IMR-90 (cell line): ENCODE data around the gene ASIC2. TPM values are rescaled to one million over a fixed set of nuclear protein-coding genes. Genes with fewer than 3 reads are reported as not detected.

Experiments
- ATAC-seq: fragments of 200-7000 bp; cut with Tn5 transposase; 2 replicates; pipeline ENCODE4 v1.9.1; 2020; ENCODE audit warnings: low read depth, mild to moderate bottlenecking, moderate library complexity
- BruUV-seq: library from RNA; stranded (reverse); fragments of 400-500 nt; replicated peaks from 2 replicates; lab custom pipeline; 2021; lab: Mats Ljungman, UMichigan
- CTCF ChIA-PET: fragments of 300-600 bp; formaldehyde crosslinking; extraction: SDS; loops from one replicate; lab custom pipeline; 2021; ENCODE audit warnings: antibody characterized with exemption; lab: Yijun Ruan, JAX
- POLR2A ChIA-PET: fragments of 300-600 bp; sonication (Branson Sonifier 250); formaldehyde crosslinking; loops from one replicate; lab custom pipeline; 2022; ENCODE audit warnings: antibody characterized with exemption; ENCODE audit not compliant: unreplicated experiment; lab: Charles Lee
- DNase-seq: peaks from one replicate; pipeline ENCODE4 v3.0.0; 2013
- H2AFZ ChIP-seq: replicated peaks from 2 replicates; pipeline ENCODE3; 2013; ENCODE audit warnings: low read length, mild to moderate bottlenecking; ENCODE audit not compliant: poor library complexity
- H2AK5ac ChIP-seq: 2 replicates; pipeline ENCODE4 v1.6.1; 2013; ENCODE audit warnings: low read depth, low read length, inconsistent platforms
- H2AK9ac ChIP-seq: replicated peaks from 2 replicates; pipeline ENCODE3; 2013; ENCODE audit warnings: mild to moderate bottlenecking, low read depth, low read length, moderate library complexity; ENCODE audit not compliant: poor library complexity
- H2BK120ac ChIP-seq: 2 replicates; pipeline ENCODE4 v1.6.1; 2013; ENCODE audit warnings: low read depth, low read length, inconsistent platforms
- H2BK15ac ChIP-seq: 3 replicates; pipeline ENCODE4 v1.6.1; 2013; ENCODE audit warnings: low read depth, low read length, inconsistent platforms
- H2BK20ac ChIP-seq: 2 replicates; pipeline ENCODE4 v1.6.1; 2013; ENCODE audit warnings: low read depth, mild to moderate bottlenecking, inconsistent platforms, low read length, moderate library complexity
- H2BK5ac ChIP-seq: 2 replicates; pipeline ENCODE4 v1.6.1; 2013; ENCODE audit warnings: mild to moderate bottlenecking, low read depth, low read length, inconsistent platforms; ENCODE audit not compliant: poor library complexity, severe bottlenecking
- H3K14ac ChIP-seq: replicated peaks from 2 replicates; pipeline ENCODE4 v1.6.1; 2013; ENCODE audit warnings: low read depth, low read length, inconsistent platforms
- H3K18ac ChIP-seq: 2 replicates; pipeline ENCODE4 v1.6.1; 2013; ENCODE audit warnings: low read depth, low read length, control low read depth
- H3K23ac ChIP-seq: 2 replicates; pipeline ENCODE4 v1.6.1; 2013; ENCODE audit warnings: low read depth, low read length, inconsistent platforms
- H3K27ac ChIP-seq: 2 replicates; pipeline ENCODE4 v1.5.1; 2013; ENCODE audit warnings: mild to moderate bottlenecking, control low read depth, low read length; ENCODE audit not compliant: insufficient read depth
- H3K27me3 ChIP-seq: 2 replicates; pipeline ENCODE4 v1.6.1; 2013; ENCODE audit warnings: low read length; ENCODE audit not compliant: control insufficient read depth, insufficient read depth
- H3K36me3 ChIP-seq: 2 replicates; pipeline ENCODE4 v1.6.1; 2013; ENCODE audit warnings: low read length, mixed read lengths; ENCODE audit not compliant: control insufficient read depth, insufficient read depth
- H3K4ac ChIP-seq: 2 replicates; pipeline ENCODE4 v1.6.1; 2013; ENCODE audit warnings: low read depth, low read length, inconsistent platforms
- H3K4me1 ChIP-seq: 2 replicates; pipeline ENCODE4 v1.6.1; 2013; ENCODE audit warnings: low read length, mixed read lengths; ENCODE audit not compliant: control insufficient read depth, insufficient read depth
- H3K4me2 ChIP-seq: 2 replicates; pipeline ENCODE4 v1.6.1; 2013; ENCODE audit warnings: low read depth, mild to moderate bottlenecking, control low read depth, low read length, moderate library complexity
- H3K4me3 ChIP-seq: 2 replicates; pipeline ENCODE4 v1.5.1; 2013; ENCODE audit warnings: low read depth, mild to moderate bottlenecking, control low read depth, low read length, moderate library complexity; ENCODE audit not compliant: insufficient read depth
- H3K56ac ChIP-seq: 2 replicates; pipeline ENCODE4 v1.6.1; 2013; ENCODE audit warnings: low read length, inconsistent platforms; ENCODE audit not compliant: insufficient read depth; ENCODE audit errors: extremely low read depth
- H3K79me1 ChIP-seq, 2 experiments: 2 replicates each; pipeline ENCODE4 v1.6.1; 2013; ENCODE audit warnings: low read length in 2 of 2, inconsistent platforms in 1 of 2, low read depth in 1 of 2
- H3K9ac ChIP-seq: 2 replicates; pipeline ENCODE4 v1.6.1; 2013; ENCODE audit warnings: low read depth, low read length, control low read depth
- H3K9me1 ChIP-seq: 2 replicates; pipeline ENCODE4 v1.6.1; 2013; ENCODE audit warnings: low read length, inconsistent platforms; ENCODE audit not compliant: insufficient read depth
- H3K9me3 ChIP-seq: 2 replicates; pipeline ENCODE4 v1.6.1; 2013; ENCODE audit warnings: low read length; ENCODE audit not compliant: control insufficient read depth, insufficient read depth
- H4K20me1 ChIP-seq: 2 replicates; pipeline ENCODE4 v1.6.1; 2013; ENCODE audit warnings: low read length, inconsistent platforms; ENCODE audit not compliant: insufficient read depth
- H4K5ac ChIP-seq: 2 replicates; pipeline ENCODE4 v1.6.1; 2013; ENCODE audit warnings: mild to moderate bottlenecking, low read depth, low read length, control low read depth
- H4K8ac ChIP-seq, 2 experiments: 2 replicates each; pipeline ENCODE4 v1.6.1; 2013; ENCODE audit warnings: low read depth in 2 of 2, low read length in 2 of 2, control low read depth in 1 of 2, inconsistent platforms in 1 of 2
- H4K91ac ChIP-seq: 2 replicates; pipeline ENCODE4 v1.6.1; 2013; ENCODE audit warnings: low read depth, low read length, inconsistent platforms; ENCODE audit not compliant: insufficient read depth
- CEBPB ChIP-seq: IDR thresholded peaks from 2 replicates; pipeline ENCODE4 v1.6.1; 2012; ENCODE audit warnings: low read depth, low read length, improper control_type of control experiment
- CHD1 ChIP-seq: IDR thresholded peaks from 2 replicates; pipeline ENCODE4 v1.6.1; 2012; ENCODE audit warnings: low read depth, low read length, improper control_type of control experiment
- CTCF ChIP-seq: conservative IDR thresholded peaks from 2 replicates; pipeline ENCODE4 v1.5.1; 2012; ENCODE audit warnings: mild to moderate bottlenecking, low read depth, low read length, improper control_type of control experiment
- ELK1 ChIP-seq: fragments of 150-350 bp; IDR thresholded peaks from 2 replicates; pipeline ENCODE4 v1.6.1; 2016; ENCODE audit warnings: low read depth, mild to moderate bottlenecking, low read length, moderate library complexity, borderline replicate concordance
- FOS ChIP-seq: fragments of 150-350 bp; IDR thresholded peaks from 2 replicates; pipeline ENCODE4 v1.6.1; 2016; ENCODE audit warnings: low read depth, low read length
- MAFK ChIP-seq: IDR thresholded peaks from 2 replicates; pipeline ENCODE4 v1.6.1; 2012; ENCODE audit warnings: low read depth, low read length, improper control_type of control experiment
- MAZ ChIP-seq: IDR thresholded peaks from 2 replicates; pipeline ENCODE4 v1.6.1; 2012; ENCODE audit warnings: low read depth, mild to moderate bottlenecking, low read length, improper control_type of control experiment, moderate library complexity, borderline replicate concordance
- MXI1 ChIP-seq: IDR thresholded peaks from 2 replicates; pipeline ENCODE4 v1.6.1; 2012; ENCODE audit warnings: low read depth, mild to moderate bottlenecking, low read length, moderate library complexity, borderline replicate concordance
- NFE2L2 ChIP-seq: fragments of 150-350 bp; IDR thresholded peaks from 2 replicates; pipeline ENCODE4 v1.6.1; 2016; ENCODE audit warnings: low read depth, mild to moderate bottlenecking, low read length
- POLR2A ChIP-seq: IDR thresholded peaks from 2 replicates; pipeline ENCODE4 v1.6.1; 2012; ENCODE audit warnings: mild to moderate bottlenecking, low read depth, low read length
- RAD21 ChIP-seq: IDR thresholded peaks from 2 replicates; pipeline ENCODE4 v1.6.1; 2012; ENCODE audit warnings: low read length, improper control_type of control experiment
- RCOR1 ChIP-seq: IDR thresholded peaks from 2 replicates; pipeline ENCODE4 v1.6.1; 2012; ENCODE audit warnings: mild to moderate bottlenecking, low read length, improper control_type of control experiment; ENCODE audit not compliant: insufficient replicate concordance
- SMC3 ChIP-seq: fragments of 150-350 bp; IDR thresholded peaks from 2 replicates; pipeline ENCODE4 v1.6.1; 2016; ENCODE audit warnings: low read depth, mild to moderate bottlenecking, antibody characterized with exemption, low read length, moderate library complexity
- USF2 ChIP-seq: fragments of 150-350 bp; IDR thresholded peaks from 2 replicates; pipeline ENCODE4 v1.6.1; 2017; ENCODE audit warnings: mild to moderate bottlenecking, antibody characterized with exemption, low read length, low read depth
- WGBS, 2 experiments: methylation state at CpG; one replicate each; pipeline versions ENCODE4 v1.1.5 to v1.1.7; 2013; ENCODE audit warnings: missing lambda C conversion rate in 2 of 2; ENCODE audit not compliant: insufficient read length in 1 of 2; ENCODE audit errors: extremely low coverage in 2 of 2; 5-methylcytosine and 5-hydroxymethylcytosine counted together
- dilution Hi-C: fragments of 300-500 bp; cut with HindIII; formaldehyde crosslinking; loops from one replicate; pipeline ENCODE4 v1.14.3; 2018; ENCODE audit warnings: low sequenced_read_pairs; ENCODE audit not compliant: unreplicated experiment
- in situ Hi-C: fragments of 300-500 bp; cut with MboI; formaldehyde crosslinking; loops from 3 replicates; pipeline ENCODE4 v1.14.3; 2019; ENCODE audit warnings: low sequenced_read_pairs, inconsistent platforms, mixed read lengths
- intact Hi-C: fragments of 100-400 bp; cut with micrococcal nuclease; formaldehyde crosslinking; loops from 2 replicates; pipeline ENCODE4 v1.10.0; 2022
- polyA plus RNA-seq, 3 experiments: library from polyadenylated mRNA; depleted of rRNA; stranded (reverse); fragments of >200 nt; gene quantifications; 2 replicates each; pipeline ENCODE4 v1.2.3, GENCODE V29; 2012; ENCODE audit warnings: low replicate concordance in 1 of 3
- total RNA-seq: library from RNA; depleted of rRNA; stranded (reverse); fragments of >200 nt; gene quantifications from 2 replicates; pipeline ENCODE4 v1.2.3, GENCODE V29; 2012

Gene ASIC2
- total and polyA plus RNA-seq, 2 of the 4 experiments (the other 2 are of a cell fraction), result under 0.01 to 0.15 TPM

- Histone ChIP-seq H3K4me2 (no peak overlapping the region), H3K23ac (no peak overlapping the region), H3K36me3 (no peaks in the 10 kb centered on the region), H3K56ac (no peak overlapping the region), H3K4me3 (no peak overlapping the region), H3K27ac (no peak overlapping the region), H3K9me1 (no peaks in the 10 kb centered on the region), H3K27me3 (peaks cover 2% of the 10 kb centered on the region), H3K9me3 (no peaks in the 10 kb centered on the region), H2AK9ac (no peak overlapping the region), H4K91ac (no peak overlapping the region), H3K9ac (no peak overlapping the region), H2BK5ac (no peak overlapping the region), H2BK20ac (no peak overlapping the region), H3K79me1 (no peaks in the 10 kb centered on the region), H3K14ac (no peak overlapping the region), H4K8ac (no peak overlapping the region), H2BK15ac (no peak overlapping the region), H4K5ac (no peak overlapping the region), H3K18ac (no peak overlapping the region), H2AK5ac (no peak overlapping the region), H2AFZ (no peak overlapping the region), H3K4me1 (no peaks in the 10 kb centered on the region), H3K4ac (no peak overlapping the region), H2BK120ac (no peak overlapping the region), H4K20me1 (no peaks in the 10 kb centered on the region)
- BruUV-seq, result no TSS peak
- TF ChIP-seq CTCF (no peak), ELK1 (no peak), MAFK (no peak), MXI1 (no peak), POLR2A (no peak), NFE2L2 (no peak), CEBPB (no peak), RCOR1 (no peak), CHD1 (no peak), USF2 (no peak), SMC3 (no peak), FOS (no peak), MAZ (no peak), RAD21 (no peak)
- WGBS, 2 experiments, result 70% methylated on average over 2 of the region's 5 CpGs; no CpG with 5 or more reads in 1 of the 2 experiments
- in situ Hi-C loops, result no loop called here
- ChIA-PET POLR2A (no interaction called here), CTCF (no interaction called here)
- DNase-seq, result no peak
- dilution Hi-C loops, result no loop called here
- no peak for ATAC-seq
- intact Hi-C loops, result no loop called here
Measured at GRCh38 chr17:33091271-33091670, 201.8 kb downstream of the ASIC2 start.
